ENCODE results near the gene PRKAR1B.
A peak's percentile ranks its signal among the peaks of the same experiment; 100 is the strongest.

The PRKAR1B gene

GRCh38 chr7:586494-586893, 140.6 kb downstream of the PRKAR1B start:
- Mint-ChIP-seq H3K4me3 (no peak overlapping the region), H3K27me3 (ENCODE audit: low read depth, poor library complexity) (peaks cover 6% of the 10 kb centered on the region), H3K4me1 (peaks cover 36% of the 10 kb centered on the region), H3K9me3 (peaks cover 23% of the 10 kb centered on the region), H3K27ac (no peak overlapping the region), H3K36me3 (ENCODE audit: low read depth) (peaks cover 65% of the 10 kb centered on the region)
- no peak for TF ChIP-seq CTCF (IDR thresholded peaks at IDR 0.05)
- DNase-seq: no peak

GRCh38 chr7:585873-586272, 141.2 kb downstream of the PRKAR1B start:
- DNase-seq: no peak
- H3K4me1 Mint-ChIP-seq: peaks cover 32% of the 10 kb centered on the region
- H3K36me3 Mint-ChIP-seq (ENCODE audit: low read depth): peaks cover 65% of the 10 kb centered on the region
- peaks cover 6% of the 10 kb centered on the region for H3K27me3 Mint-ChIP-seq (ENCODE audit: low read depth, poor library complexity)
- no peak for TF ChIP-seq CTCF (IDR thresholded peaks at IDR 0.05)
- H3K4me3 Mint-ChIP-seq: no peak overlapping the region
- H3K9me3 Mint-ChIP-seq: peaks cover 23% of the 10 kb centered on the region
- H3K27ac Mint-ChIP-seq: no peak overlapping the region

- no peak for TF ChIP-seq CTCF (IDR thresholded peaks at IDR 0.05)
- H3K27ac Mint-ChIP-seq: no peak overlapping the region
- no peak overlapping the region for H3K4me3 Mint-ChIP-seq
- DNase-seq: no peak
- H3K9me3 Mint-ChIP-seq: peaks cover 23% of the 10 kb centered on the region
- peaks cover 28% of the 10 kb centered on the region for H3K4me1 Mint-ChIP-seq
- H3K36me3 Mint-ChIP-seq (ENCODE audit: low read depth): peaks cover 65% of the 10 kb centered on the region
- peaks cover 6% of the 10 kb centered on the region for H3K27me3 Mint-ChIP-seq (ENCODE audit: low read depth, poor library complexity)
These were observed 141.8 kb downstream of the PRKAR1B start for GRCh38 chr7:585229-585711.

- TF ChIP-seq CTCF (IDR thresholded peaks at IDR 0.05): no peak
- H3K27me3 Mint-ChIP-seq (ENCODE audit: low read depth, poor library complexity): peaks cover 6% of the 10 kb centered on the region
- no peak for DNase-seq
- H3K27ac Mint-ChIP-seq: no peak overlapping the region
- peaks cover 23% of the 10 kb centered on the region for H3K4me1 Mint-ChIP-seq
- peaks cover 23% of the 10 kb centered on the region for H3K9me3 Mint-ChIP-seq
- peaks cover 65% of the 10 kb centered on the region for H3K36me3 Mint-ChIP-seq (ENCODE audit: low read depth)
- H3K4me3 Mint-ChIP-seq: no peak overlapping the region
These were observed 142.3 kb downstream of the PRKAR1B start for GRCh38 chr7:584820-585219.

- peak overlapping the region; percentile 64 for H3K27ac Mint-ChIP-seq
- DNase-seq: no peak
- H3K9me3 Mint-ChIP-seq: peaks cover 20% of the 10 kb centered on the region
- peaks cover 6% of the 10 kb centered on the region for H3K27me3 Mint-ChIP-seq (ENCODE audit: low read depth, poor library complexity)
- no peak for TF ChIP-seq CTCF (IDR thresholded peaks at IDR 0.05)
- H3K4me3 Mint-ChIP-seq: no peak overlapping the region
- peaks cover 25% of the 10 kb centered on the region for H3K4me1 Mint-ChIP-seq
- peaks cover 62% of the 10 kb centered on the region for H3K36me3 Mint-ChIP-seq (ENCODE audit: low read depth)
These were observed 143.0 kb downstream of the PRKAR1B start for GRCh38 chr7:584122-584465.

- peaks cover 3% of the 10 kb centered on the region for H3K27me3 Mint-ChIP-seq (ENCODE audit: low read depth, poor library complexity)
- H3K9me3 Mint-ChIP-seq: peaks cover 14% of the 10 kb centered on the region
- H3K27ac Mint-ChIP-seq: peak overlapping the region; percentile 45
- peaks cover 31% of the 10 kb centered on the region for H3K4me1 Mint-ChIP-seq
- H3K4me3 Mint-ChIP-seq: no peak overlapping the region
- peaks cover 61% of the 10 kb centered on the region for H3K36me3 Mint-ChIP-seq (ENCODE audit: low read depth)
- DNase-seq: no peak
- TF ChIP-seq CTCF (IDR thresholded peaks at IDR 0.05): no peak
These were observed 143.5 kb downstream of the PRKAR1B start for GRCh38 chr7:583410-584121.
